SK-N-DZ (cell line): ENCODE results near the gene STARD10.

Source experiments
- DNase-seq: peaks from one replicate; pipeline ENCODE4 v3.0.0-alpha.2; 2015; ENCODE audit warnings: low spot score

Gene STARD10

GRCh38 chr11:72727521-72727920 is 66.3 kb downstream of the STARD10 start:
- no peak for DNase-seq

DNA sequence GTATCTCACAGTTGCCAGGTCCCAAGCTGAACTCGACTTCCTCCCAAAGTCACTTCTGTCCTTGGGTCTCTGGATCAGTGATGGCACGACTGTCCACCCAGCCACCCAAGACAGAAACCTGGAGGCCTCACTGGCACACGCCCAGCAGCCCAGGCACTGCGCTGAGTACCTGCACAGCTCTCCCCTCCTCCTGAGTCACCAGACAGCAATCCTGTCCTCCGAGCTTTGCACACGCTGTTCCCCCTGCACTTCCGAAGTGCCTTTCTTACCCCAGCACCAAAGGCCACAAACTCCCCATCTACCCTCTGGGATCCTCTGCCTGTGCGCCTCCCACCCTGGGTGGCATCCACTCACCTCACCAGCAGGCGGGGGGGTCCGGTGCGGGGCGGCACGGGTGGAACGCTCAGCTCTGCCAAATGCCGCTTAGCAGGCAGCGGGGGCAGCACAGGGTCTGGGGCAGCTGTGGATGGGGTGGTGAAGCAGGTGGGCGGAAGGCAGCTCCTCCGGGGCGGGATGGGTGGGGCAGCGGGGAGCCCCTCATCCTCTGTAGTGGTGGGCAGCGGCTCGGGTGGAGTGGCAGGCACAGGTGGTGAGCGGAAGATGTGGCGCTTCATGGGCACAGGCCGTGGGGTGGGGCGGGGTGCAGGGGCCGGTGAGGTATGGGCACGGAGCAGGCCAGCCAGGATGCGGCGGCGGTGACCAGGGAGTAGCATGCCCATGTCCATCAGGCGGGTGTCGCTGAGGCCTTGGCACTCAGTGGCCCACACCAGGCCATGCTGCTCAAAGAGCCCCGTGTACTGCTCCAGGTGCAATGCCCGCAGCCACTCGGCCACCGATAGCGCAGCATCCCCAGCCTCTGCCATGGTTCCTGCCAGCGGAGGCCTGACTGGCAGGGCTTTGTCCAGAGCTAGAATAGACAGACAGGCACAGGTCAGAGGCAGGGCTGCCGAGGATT is 67.3 kb downstream of the STARD10 start:
- DNase-seq = no peak

DNA sequence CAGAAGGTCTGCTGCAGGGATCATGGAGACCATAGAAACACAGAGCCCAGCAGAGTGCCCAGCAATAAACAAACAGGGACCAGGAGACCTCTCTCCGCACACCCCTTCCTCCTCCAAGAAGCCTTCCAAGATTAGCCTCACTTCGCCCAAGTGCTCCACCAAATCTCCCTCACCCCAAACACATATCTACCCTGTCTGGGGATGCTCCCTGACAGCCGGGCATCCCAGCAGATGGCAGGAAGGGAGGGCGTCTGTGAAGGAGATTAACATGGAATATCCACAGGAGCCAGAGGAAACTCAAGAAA is 68.2 kb downstream of the STARD10 start:
- DNase-seq = no peak

GRCh38 chr11:72724851-72725723 is 68.8 kb downstream of the STARD10 start:
- DNase-seq = peak; percentile 85

- DNase-seq = no peak
Observed at GRCh38 chr11:72724021-72724551, 69.8 kb downstream of the STARD10 start.

DNA sequence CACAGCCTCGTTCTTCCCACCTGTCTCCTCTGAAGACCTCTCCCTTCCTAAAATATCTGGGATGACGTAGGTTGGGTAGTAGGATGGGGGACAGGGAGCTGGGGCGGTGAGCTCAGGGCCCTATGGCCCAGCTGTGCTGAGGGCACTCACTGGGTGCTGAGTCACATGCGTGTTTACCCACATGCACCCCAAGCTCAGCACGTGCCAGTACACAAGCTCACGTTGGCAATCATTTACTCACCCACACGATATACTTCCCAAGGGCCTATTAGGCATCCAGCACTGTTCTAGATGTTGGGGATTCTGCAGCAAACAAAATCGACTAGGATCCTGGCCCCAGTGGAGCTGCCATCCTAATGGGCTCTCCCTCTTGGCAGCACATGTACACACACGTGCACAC is 70.3 kb downstream of the STARD10 start:
- no peak for DNase-seq

GRCh38 chr11:72722050-72722748 is 71.6 kb downstream of the STARD10 start:
- peak; percentile 85 for DNase-seq

DNA sequence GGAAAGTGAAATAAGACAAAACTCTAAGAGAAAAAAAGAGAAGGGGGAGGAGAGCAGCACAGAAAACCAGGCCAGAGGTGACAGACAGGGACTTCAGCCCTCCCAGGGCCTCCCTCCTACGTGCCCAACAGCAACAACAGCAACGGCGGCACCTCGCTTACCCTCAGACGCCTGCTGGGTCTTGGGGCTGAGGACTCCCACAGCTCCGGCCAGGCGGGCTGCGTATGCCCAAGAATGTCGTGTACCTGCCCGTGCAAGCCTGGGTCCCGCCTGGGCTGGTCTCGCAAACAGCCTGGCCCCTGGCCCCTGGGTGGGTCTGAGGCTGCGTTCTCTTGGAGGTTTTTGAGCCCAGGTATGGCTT is 72.2 kb downstream of the STARD10 start:
- DNase-seq = no peak

- DNase-seq = no peak
Observed at GRCh38 chr11:72721276-72721675, 72.6 kb downstream of the STARD10 start.

- no peak for DNase-seq
Observed at GRCh38 chr11:72720784-72721183, 73.1 kb downstream of the STARD10 start.

GRCh38 chr11:72720047-72720446 is 73.8 kb downstream of the STARD10 start:
- no peak for DNase-seq

- DNase-seq = no peak
Observed at GRCh38 chr11:72719551-72719950, 74.3 kb downstream of the STARD10 start.

- no peak for DNase-seq
Observed at GRCh38 chr11:72719144-72719543, 74.7 kb downstream of the STARD10 start.

GRCh38 chr11:72718101-72718501 is 75.7 kb downstream of the STARD10 start:
- DNase-seq = no peak

DNA sequence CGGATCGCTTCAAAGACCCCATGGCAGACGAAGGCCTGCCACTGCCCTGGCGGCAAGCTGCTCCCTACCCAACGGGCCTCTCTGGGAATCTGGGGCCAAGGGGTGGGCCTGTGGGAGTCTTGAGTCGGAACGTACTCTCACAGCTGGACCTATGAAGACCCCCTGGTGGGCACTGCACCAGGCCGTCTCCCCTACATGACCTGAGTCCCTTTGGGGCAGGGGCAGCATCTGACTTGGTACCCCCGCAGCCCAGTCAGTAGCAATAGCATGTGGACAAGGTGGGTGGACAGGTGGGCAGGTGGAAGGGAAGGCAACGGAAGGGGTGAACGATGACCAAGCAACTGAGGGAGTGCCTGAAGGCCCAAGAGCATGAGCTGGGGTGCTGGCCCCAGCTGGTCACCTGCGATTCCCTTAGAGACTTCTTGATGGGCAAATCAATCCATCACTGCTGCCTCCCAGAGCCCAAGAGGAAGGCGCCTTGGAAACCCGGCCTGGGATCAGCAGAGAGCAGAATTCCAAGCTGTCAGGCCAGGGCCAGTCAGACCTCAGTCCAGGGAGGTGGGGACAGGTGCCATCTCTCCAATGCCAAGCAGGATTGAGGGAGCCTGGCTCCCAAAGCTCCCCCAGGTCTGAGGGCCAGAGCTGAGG is 76.9 kb downstream of the STARD10 start:
- DNase-seq = no peak

DNA sequence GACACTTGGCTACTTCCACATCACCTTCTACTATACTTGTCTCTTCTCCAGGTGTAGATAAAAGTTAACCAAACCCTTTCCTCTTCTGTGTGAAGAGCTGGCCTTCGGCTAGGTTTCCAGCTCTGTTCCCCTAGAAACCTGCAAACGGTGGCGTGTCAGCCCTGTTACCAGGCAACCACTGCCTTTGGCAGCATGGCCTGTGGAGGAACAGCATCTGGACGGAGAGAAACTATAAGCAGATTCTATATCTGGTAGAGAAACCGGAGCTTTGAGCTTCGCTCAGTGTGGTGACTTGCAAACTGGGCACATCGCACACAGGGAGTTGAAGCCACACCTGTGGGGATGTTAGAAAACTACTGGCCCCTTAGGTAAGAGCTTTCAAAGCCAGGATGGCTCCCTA is 77.6 kb downstream of the STARD10 start:
- DNase-seq = no peak

- DNase-seq = no peak
Observed at GRCh38 chr11:72712841-72713240, 81.0 kb downstream of the STARD10 start.

- DNase-seq = no peak
Observed at GRCh38 chr11:72712168-72712751, 81.6 kb downstream of the STARD10 start.

DNA sequence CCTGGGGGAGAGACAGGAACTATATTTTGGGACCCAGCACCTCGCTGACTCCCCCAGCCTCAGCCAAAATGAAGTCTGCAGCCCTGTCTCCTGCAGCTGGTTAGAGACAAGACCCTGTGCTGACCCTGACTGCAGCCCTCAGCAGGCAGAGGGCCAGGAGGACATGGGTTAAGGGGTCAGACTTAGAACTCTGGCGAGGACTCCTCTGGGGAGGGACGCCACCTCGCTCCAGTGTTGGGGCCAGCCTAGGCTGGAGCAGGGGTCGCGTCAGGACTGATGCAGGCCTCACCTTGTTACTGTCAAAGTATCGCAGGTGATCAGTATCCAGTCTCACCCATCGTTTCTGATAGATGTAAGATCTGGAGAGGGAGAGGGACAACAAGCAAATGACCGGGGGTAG is 82.7 kb downstream of the STARD10 start:
- DNase-seq = no peak

DNA sequence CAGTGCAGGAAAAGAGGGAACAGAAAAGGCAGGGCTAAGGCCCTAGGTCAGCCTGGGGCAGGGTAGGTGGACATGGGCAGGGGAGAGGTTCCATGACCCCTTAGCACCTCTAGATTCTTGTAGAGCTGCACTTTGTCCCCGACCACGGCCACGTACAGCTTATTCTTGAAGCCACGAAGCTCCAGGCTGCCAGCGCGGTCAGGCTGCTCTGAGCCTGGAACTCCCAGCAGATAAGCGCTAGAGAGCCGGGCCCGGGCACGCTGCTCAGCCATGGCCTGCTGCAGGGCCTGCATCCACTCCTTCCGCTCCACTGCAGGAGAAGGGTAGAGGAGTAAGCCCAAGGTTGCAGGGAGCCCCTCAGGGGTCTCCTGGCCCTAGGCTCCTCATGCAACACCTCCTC is 83.6 kb downstream of the STARD10 start:
- DNase-seq = no peak
